Testis (tissue), 2 donors: Measurements from ENCODE around the gene GALNT9.

Source experiments
- POLR2A ChIP-seq: fragments of 450-650 bp; IDR thresholded peaks from one replicate; pipeline ENCODE4 v1.6.1; 2017; ENCODE audit warnings: antibody characterized with exemption, mild to moderate bottlenecking, moderate library complexity
- TF ChIP-seq, protein P1 (sequence below), 3 experiments: fragments of 450-650 bp in 2 of 3; fragments of 200-600 bp in 1 of 3; sonication (generic) in 1 of 3; IDR thresholded peaks; one replicate each; pipeline ENCODE4 v1.5.1; 2016 to 2019; ENCODE audit warnings: antibody characterized with exemption in 3 of 3, mild to moderate bottlenecking in 2 of 3, moderate library complexity in 1 of 3

- TF ChIP-seq, protein P1, sequence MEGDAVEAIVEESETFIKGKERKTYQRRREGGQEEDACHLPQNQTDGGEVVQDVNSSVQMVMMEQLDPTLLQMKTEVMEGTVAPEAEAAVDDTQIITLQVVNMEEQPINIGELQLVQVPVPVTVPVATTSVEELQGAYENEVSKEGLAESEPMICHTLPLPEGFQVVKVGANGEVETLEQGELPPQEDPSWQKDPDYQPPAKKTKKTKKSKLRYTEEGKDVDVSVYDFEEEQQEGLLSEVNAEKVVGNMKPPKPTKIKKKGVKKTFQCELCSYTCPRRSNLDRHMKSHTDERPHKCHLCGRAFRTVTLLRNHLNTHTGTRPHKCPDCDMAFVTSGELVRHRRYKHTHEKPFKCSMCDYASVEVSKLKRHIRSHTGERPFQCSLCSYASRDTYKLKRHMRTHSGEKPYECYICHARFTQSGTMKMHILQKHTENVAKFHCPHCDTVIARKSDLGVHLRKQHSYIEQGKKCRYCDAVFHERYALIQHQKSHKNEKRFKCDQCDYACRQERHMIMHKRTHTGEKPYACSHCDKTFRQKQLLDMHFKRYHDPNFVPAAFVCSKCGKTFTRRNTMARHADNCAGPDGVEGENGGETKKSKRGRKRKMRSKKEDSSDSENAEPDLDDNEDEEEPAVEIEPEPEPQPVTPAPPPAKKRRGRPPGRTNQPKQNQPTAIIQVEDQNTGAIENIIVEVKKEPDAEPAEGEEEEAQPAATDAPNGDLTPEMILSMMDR (IDR thresholded peaks at IDR 0.05), result no peak
- TF ChIP-seq POLR2A, result no peak
Measured at GRCh38 chr12:132302466-132303358, 26.7 kb downstream of the GALNT9 start.
